GM18508 (cell line): ENCODE measurements around the gene PDSS2.
"Not testable (repeated sequence)": the region's sequence is repeated elsewhere in the genome, so short reads cannot be mapped to it uniquely, and the experiment has no call there.

Experiments used
- ATAC-seq: cut with Tn5 transposase; IDR thresholded peaks from one replicate; pipeline ENCODE4 v1.9.1; 2021; ENCODE audit warnings: moderate number of reproducible peaks; ENCODE audit not compliant: insufficient read depth, unreplicated experiment

PDSS2 gene

GRCh38 chr6:107187630-107188029 lies 271.7 kb downstream of the PDSS2 start:
- no peak for ATAC-seq

- ATAC-seq: no peak
Observed at GRCh38 chr6:107186047-107186446, 273.3 kb downstream of the PDSS2 start.

DNA sequence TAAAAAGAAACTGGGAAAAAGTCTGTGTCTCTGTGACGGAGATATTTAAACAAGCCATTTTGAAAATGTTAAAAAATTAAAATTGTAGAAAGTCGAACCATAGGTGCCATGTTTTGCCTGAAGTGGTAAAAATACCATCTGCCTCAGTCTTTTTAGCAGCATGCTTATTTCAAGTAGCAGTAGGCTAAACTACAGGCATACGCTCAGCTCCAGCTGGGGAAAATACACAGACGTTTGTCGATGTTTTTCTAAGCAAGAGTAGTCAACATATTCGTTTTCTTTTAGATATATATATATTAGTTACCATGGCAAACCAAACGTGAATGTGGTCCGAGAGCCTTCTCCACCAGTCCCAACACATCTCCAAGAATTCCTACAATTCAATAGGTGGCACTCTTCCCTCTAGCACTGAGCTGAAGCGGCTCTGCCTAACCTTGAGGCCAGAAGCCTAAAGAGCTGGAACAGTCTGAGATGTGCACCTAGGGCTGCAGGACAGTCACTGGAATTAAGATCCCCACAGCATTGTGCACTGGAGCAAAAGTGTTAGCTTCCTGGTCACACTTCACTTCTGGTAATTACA lies 273.9 kb downstream of the PDSS2 start:
- no peak for ATAC-seq

DNA sequence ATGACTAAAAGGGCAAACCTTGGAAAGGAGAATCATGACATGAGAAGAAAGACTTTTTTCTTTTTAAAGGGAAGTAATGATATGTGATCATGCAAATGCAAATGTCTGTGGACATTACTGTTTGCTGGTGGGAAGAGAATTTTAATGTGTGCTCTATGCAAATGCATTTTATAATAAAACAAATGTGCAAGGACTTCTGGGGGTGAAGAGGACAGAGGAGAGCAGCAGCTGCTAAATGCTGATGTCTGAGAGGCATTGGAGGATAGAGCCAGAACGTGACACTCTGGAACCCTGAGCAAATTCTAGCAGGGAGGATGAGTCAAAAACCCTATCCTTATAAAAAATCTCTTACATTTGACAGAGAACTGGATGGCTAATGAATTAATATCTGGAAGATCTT lies 274.9 kb downstream of the PDSS2 start:
- ATAC-seq: no peak

GRCh38 chr6:107180099-107180498 lies 279.3 kb downstream of the PDSS2 start:
- ATAC-seq: no peak

GRCh38 chr6:107179004-107179403 lies 280.4 kb downstream of the PDSS2 start:
- ATAC-seq: no peak

DNA sequence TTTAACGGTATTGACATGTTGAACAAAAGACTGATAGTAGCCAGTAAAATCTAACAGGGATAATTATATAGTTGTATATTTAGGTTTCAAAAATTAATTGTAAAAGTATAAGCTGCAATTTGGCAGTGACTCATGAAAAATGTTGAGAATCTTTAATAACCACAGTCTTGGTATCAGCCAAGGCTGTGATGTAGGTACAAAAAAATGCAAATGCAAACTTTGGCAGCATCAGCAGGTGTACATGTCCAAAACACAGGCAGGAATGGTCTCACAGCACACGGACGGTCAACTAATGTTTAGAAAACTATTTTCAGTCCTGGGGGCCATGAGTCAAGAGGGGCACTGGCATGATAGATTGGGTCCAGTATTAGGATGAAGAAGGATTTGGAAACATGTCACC lies 285.6 kb downstream of the PDSS2 start:
- no peak for ATAC-seq

- ATAC-seq: no peak
Observed at GRCh38 chr6:107171513-107171912, 287.9 kb downstream of the PDSS2 start.

- ATAC-seq: not testable (repeated sequence)
Observed at GRCh38 chr6:107164299-107164698, 295.1 kb downstream of the PDSS2 start.

DNA sequence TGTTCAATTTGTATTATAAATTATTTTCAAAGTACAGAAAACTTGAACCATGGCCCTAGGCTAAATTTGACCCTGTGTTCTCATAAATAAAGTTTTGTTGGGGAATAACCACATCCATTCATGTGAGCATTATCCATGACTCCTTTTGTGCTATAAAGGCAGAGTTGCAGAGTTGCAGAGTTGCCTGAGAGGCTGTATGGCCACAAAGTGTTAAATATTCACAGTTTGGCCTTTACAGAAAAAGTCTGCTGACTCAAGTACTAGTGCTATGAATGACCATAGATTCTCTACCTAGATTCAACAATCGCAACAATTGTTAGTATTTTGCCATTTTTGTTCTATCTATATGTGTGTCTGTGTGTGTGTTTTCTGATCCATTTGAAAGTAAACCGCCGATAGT lies 297.8 kb downstream of the PDSS2 start:
- ATAC-seq: no peak

- no peak for ATAC-seq
Observed at GRCh38 chr6:107156617-107157016, 302.7 kb downstream of the PDSS2 start.

GRCh38 chr6:107154801-107155160 lies 304.6 kb downstream of the PDSS2 start:
- ATAC-seq: no peak

GRCh38 chr6:107154131-107154800 lies 305.1 kb downstream of the PDSS2 start:
- ATAC-seq: no peak

DNA sequence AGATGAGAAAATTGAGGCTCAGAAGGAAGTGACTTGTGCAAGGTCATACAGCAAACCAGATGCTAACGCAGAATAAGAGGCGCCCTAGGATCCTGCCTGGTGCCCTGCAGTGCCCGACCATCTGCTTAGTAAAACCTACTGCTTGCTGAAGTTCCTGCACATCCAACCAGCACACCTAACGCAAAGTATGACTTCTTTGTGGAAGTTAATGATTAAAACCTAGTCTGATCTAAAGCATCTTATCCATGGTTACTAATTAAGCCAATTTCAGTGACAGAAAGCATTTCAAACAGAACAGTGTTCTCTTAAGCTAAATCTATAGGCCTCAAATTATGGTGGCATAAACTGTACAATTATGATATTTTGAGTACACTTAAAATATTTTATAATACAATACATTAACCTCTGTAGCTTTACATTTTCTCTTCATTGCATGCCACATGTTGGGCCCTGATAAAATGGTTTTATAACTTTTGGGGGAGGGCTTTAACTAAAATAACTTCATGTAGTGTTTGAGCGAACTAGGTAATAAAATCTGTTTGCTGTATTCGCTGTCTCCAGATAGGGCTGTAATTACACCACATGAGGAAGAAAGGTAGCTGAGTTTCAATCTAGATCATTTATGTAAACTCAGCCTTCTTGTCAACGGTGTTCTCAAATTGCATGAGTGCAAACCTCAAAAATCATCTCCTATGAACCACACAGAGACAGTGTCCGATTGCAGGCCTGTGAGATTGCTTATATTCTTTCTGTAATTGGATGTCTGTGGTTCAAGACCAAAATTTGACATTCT lies 306.5 kb downstream of the PDSS2 start:
- ATAC-seq: no peak

GRCh38 chr6:107144666-107145065 lies 314.7 kb downstream of the PDSS2 start:
- ATAC-seq: no peak

DNA sequence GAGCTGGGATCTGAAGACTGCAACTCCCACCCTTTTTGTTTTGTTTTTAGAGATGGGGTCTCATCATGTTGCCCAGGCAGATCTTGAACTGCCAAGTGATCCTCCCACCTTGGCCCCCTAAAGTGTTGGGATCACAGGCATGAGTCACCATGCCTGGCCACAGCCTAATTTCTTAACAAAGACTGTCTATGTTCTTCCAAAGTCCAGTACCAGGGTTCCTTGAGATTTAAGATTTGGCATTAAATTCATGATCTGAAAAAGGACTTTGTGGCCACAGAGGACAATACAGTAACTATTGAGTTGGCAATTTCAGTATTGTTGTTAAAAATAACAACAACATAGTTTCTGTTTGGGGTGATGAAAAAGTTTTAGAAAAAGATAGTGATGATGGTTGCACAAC lies 315.4 kb downstream of the PDSS2 start:
- ATAC-seq: no peak

GRCh38 chr6:107140581-107140980 lies 318.8 kb downstream of the PDSS2 start:
- ATAC-seq: no peak

GRCh38 chr6:107136324-107136723 lies 323.0 kb downstream of the PDSS2 start:
- ATAC-seq: not testable (repeated sequence)

DNA sequence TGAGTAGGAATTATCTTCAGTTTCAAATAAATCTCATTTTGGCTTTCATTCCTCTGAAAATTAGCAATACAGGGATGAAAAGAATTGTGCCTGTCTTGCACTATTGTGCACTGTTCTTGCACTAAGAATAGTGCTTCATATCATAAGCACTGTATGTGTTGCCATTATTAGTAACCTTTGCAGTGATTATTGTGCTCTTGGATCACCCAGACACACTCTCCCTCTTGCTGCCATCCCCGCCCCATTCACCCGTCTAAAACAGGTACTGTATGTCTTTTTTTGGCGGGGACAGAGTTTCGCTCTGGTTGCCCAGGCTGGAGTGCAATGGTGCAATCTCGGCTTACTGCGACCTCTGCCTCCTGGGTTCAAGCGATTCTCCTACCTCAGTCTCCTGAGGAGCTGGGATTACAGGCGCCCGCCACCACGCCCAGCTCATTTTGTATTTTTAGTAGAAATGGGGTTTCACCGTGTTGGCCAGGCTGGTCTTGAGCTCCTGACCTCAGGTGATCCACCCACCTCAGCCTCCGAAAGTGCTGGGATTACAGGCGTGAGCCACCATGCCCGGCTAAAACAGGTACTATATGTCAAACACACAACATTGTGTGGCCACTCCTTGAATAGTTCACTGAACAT lies 324.2 kb downstream of the PDSS2 start:
- not testable (repeated sequence) for ATAC-seq

- no peak for ATAC-seq
Observed at GRCh38 chr6:107132330-107132954, 326.9 kb downstream of the PDSS2 start.
